RPMI7951 (cell line): Measurements from ENCODE around the gene DNAJC28. TPM values are rescaled to one million over a fixed set of nuclear protein-coding genes. Genes with fewer than 3 reads are reported as not detected.

ENCODE experiments used
- total RNA-seq: library from RNA; depleted of rRNA; stranded (reverse); fragments of >200 nt; shearing (Covaris generic); gene quantifications from 2 replicates; pipeline ENCODE4 v1.2.3, GENCODE V29; 2014; rRNA removed

DNAJC28 gene
- total RNA-seq, 1 experiment from 2014 or later = 2.6 TPM

Other genes with a start within 250 kb of the DNAJC28 start
- 40.7 and 60.6 TPM in 2 replicates for gene IL10RB, start 225.3 kb downstream of the DNAJC28 start, total RNA-seq
- 16.7 and 19.3 TPM in 2 replicates for gene IFNAR1, start 166.7 kb downstream of the DNAJC28 start, total RNA-seq
- 55.3 and 78.7 TPM in 2 replicates for gene IFNGR2, start 88.3 kb downstream of the DNAJC28 start, total RNA-seq
- 35.9 and 37.3 TPM in 2 replicates for gene TMEM50B, start 11.7 kb downstream of the DNAJC28 start, total RNA-seq
- gene GART, start 50.4 kb upstream of the DNAJC28 start, total RNA-seq = 67.6 TPM in 2 replicates
- gene SON, start 51.3 kb upstream of the DNAJC28 start, total RNA-seq = 109 and 170 TPM in 2 replicates
- gene DONSON, start 97.0 kb upstream of the DNAJC28 start, total RNA-seq = 36.8 and 48.8 TPM in 2 replicates
- gene CRYZL1, start 150.0 kb upstream of the DNAJC28 start, total RNA-seq = 11.9 and 12.4 TPM in 2 replicates
- 25.8 and 32.0 TPM in 2 replicates for gene ITSN1, start 150.8 kb upstream of the DNAJC28 start, total RNA-seq